Measurements from ENCODE around the gene MED27.

DNA sequence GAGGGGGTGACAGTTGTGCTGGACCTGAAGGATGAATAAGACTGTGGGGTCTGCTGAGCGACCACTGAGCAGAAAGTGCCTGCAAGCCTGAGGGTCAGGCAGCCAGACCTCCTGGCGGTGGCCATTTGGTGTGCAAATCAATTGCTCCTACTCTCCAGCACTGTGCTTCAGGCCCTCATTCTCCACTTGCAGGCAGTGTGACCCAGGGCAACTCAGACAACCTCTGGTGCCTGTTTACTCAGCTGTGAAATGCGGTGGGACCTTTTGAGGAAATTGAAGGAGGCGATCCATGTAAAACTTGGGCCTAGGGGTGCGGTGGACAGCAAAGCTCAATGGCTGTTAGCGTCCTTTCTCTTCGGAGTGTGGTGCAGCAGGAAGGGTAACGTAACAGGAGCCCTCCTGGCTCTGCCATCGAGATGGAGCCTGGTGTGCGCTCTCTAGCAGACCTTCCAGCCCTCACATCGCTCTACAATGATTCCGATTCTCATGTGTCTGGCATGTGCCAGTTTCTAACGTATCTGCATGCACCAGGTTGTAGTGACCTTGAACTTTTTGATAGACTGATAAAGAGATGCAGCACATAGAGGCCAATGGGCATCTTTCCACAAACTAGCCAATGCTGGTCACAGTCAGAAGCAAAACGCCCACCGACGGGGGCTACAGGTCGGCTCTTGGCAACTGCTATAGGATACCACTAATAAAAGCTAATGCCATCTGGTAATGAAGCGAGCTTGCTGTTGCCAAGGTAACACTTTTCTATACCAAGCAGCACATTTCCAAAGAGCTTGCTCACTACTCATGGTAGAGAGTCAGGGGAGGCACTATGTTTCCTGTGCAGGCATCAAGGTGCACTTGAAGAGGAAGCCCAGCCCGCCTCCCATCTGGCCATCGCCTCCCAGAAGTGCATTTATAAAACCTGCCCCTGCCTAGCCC is 180.1 kb downstream of the MED27 start:
- TF ChIP-seq, protein P1, sequence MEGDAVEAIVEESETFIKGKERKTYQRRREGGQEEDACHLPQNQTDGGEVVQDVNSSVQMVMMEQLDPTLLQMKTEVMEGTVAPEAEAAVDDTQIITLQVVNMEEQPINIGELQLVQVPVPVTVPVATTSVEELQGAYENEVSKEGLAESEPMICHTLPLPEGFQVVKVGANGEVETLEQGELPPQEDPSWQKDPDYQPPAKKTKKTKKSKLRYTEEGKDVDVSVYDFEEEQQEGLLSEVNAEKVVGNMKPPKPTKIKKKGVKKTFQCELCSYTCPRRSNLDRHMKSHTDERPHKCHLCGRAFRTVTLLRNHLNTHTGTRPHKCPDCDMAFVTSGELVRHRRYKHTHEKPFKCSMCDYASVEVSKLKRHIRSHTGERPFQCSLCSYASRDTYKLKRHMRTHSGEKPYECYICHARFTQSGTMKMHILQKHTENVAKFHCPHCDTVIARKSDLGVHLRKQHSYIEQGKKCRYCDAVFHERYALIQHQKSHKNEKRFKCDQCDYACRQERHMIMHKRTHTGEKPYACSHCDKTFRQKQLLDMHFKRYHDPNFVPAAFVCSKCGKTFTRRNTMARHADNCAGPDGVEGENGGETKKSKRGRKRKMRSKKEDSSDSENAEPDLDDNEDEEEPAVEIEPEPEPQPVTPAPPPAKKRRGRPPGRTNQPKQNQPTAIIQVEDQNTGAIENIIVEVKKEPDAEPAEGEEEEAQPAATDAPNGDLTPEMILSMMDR (IDR thresholded peaks at IDR 0.05; ENCODE audit: low read depth, low read length) = no peak
- TF ChIP-seq POLR2A (IDR thresholded peaks at IDR 0.05; ENCODE audit: extremely low read depth, insufficient read length) = no peak
